GM23248 (cell line): Measurements from ENCODE around the gene TNIP3. TPM values are rescaled to one million over a fixed set of nuclear protein-coding genes. Genes with fewer than 3 reads are reported as not detected.

Source experiments
- DNase-seq: peaks from one replicate; pipeline ENCODE4 v3.0.0-alpha.2; 2015
- H2AFZ ChIP-seq: fragments of 200-600 bp; sonication (generic); 2 replicates; pipeline ENCODE4 v1.6.1; 2016; ENCODE audit warnings: antibody characterized with exemption
- H3F3A ChIP-seq: fragments of 200-600 bp; sonication (generic); 2 replicates; pipeline ENCODE4 v1.6.1; 2016; ENCODE audit warnings: mild to moderate bottlenecking, antibody characterized with exemption, mixed run types; ENCODE audit not compliant: insufficient read depth
- H3K27ac ChIP-seq: fragments of 200-600 bp; sonication (generic); 2 replicates; pipeline ENCODE4 v1.5.1; 2016; ENCODE audit warnings: mild to moderate bottlenecking
- H3K27me3 ChIP-seq: fragments of 200-600 bp; sonication (generic); replicated peaks from 2 replicates; pipeline ENCODE4 v1.6.1; 2016; ENCODE audit warnings: mild to moderate bottlenecking; ENCODE audit not compliant: insufficient read depth
- H3K36me3 ChIP-seq: fragments of 200-600 bp; sonication (generic); 2 replicates; pipeline ENCODE4 v1.6.1; 2016; ENCODE audit warnings: low read depth, mild to moderate bottlenecking
- H3K4me1 ChIP-seq: fragments of 200-600 bp; sonication (generic); 2 replicates; pipeline ENCODE4 v1.6.1; 2016; ENCODE audit warnings: mild to moderate bottlenecking; ENCODE audit not compliant: insufficient read depth
- H3K4me2 ChIP-seq: fragments of 200-600 bp; sonication (generic); one replicate; pipeline ENCODE4 v1.6.1; 2016; ENCODE audit warnings: mild to moderate bottlenecking; ENCODE audit not compliant: unreplicated experiment
- H3K4me3 ChIP-seq: fragments of 200-600 bp; sonication (generic); 2 replicates; pipeline ENCODE4 v1.5.1; 2016; ENCODE audit warnings: mild to moderate bottlenecking
- H3K79me2 ChIP-seq: fragments of 200-600 bp; sonication (generic); 2 replicates; pipeline ENCODE4 v1.6.1; 2016; ENCODE audit warnings: mild to moderate bottlenecking; ENCODE audit not compliant: insufficient read depth
- H3K9ac ChIP-seq: fragments of 200-600 bp; sonication (generic); 2 replicates; pipeline ENCODE4 v1.6.1; 2016; ENCODE audit warnings: mild to moderate bottlenecking
- H3K9me2 ChIP-seq: fragments of 200-600 bp; sonication (generic); 2 replicates; pipeline ENCODE4 v1.6.1; 2016; ENCODE audit warnings: mixed run types, mild to moderate bottlenecking, moderate library complexity; ENCODE audit not compliant: insufficient read depth
- H3K9me3 ChIP-seq: fragments of 200-600 bp; sonication (generic); one replicate; pipeline ENCODE4 v1.6.1; 2017; ENCODE audit warnings: low read depth
- H4K20me1 ChIP-seq: fragments of 200-600 bp; sonication (generic); 2 replicates; pipeline ENCODE4 v1.6.0; 2016; ENCODE audit not compliant: insufficient read depth
- EZH2 ChIP-seq: fragments of 200-600 bp; sonication (generic); IDR thresholded peaks from 2 replicates; pipeline ENCODE4 v1.6.1; 2018; ENCODE audit warnings: antibody characterized with exemption, mild to moderate bottlenecking; ENCODE audit not compliant: insufficient read depth, poor library complexity, severe bottlenecking
- EZH2phosphoT487 ChIP-seq: fragments of 200-600 bp; sonication (generic); IDR thresholded peaks from 2 replicates; pipeline ENCODE4 v1.6.1; 2018; ENCODE audit warnings: antibody characterized with exemption, moderate library complexity, mild to moderate bottlenecking, low read depth; ENCODE audit not compliant: insufficient read depth
- WGBS, 2 experiments: methylation state at CpG; one replicate each; pipeline ENCODE4 v1.1.6; 2015 to 2017; ENCODE audit warnings: low lambda C conversion rate in 2 of 2, low coverage in 1 of 2; ENCODE audit errors: missing lambda C conversion rate in 2 of 2; 5-methylcytosine and 5-hydroxymethylcytosine counted together
- in situ Hi-C: fragments of 300-500 bp; cut with MboI; formaldehyde crosslinking; loops from 2 replicates; pipeline ENCODE4 v1.15.0; 2020
- polyA plus RNA-seq: library from polyadenylated mRNA; unstranded; fragments of >200 nt; fragmentation: Nextera tagmentation; extraction: Ambion mirVana; gene quantifications from 2 replicates; pipeline ENCODE4 v1.2.1, GENCODE V29; 2016
- total RNA-seq: library from RNA; depleted of rRNA; stranded (reverse); fragments of >200 nt; shearing (Covaris generic); gene quantifications from 2 replicates; pipeline ENCODE4 v1.2.3, GENCODE V29; 2014

The TNIP3 gene
- total and polyA plus RNA-seq, 2 experiments from 2014 or later, result 0.76 to 2.2 TPM

DNA sequence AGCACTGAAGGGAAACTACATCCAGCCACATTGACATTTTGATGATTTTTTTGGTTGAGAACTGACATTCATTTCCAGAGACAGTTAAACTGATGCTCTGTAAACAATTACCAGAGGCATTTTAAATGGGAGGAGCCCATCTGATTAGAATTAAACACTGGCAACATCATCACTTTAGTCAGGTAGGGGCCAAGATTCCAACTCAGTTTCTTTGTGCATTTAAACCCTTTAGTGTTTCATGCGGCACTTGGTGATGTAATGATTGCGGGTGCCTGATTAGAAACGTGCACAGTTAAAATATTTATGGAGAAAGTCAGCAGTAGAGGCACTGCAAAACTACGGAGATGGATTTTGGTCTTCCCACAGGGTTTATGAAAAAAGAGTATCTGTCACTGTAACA is 16.1 kb downstream of the TNIP3 start:
- H3F3A ChIP-seq, result peaks cover 21% of the 10 kb centered on the region
- H2AFZ ChIP-seq, result peak overlapping the region; percentile 52
- H3K4me3 ChIP-seq, result peak overlapping the region; percentile 31
- no peaks in the 10 kb centered on the region for H3K9me2 ChIP-seq
- DNase-seq, result peak; percentile 84
- H3K79me2 ChIP-seq, result no peaks in the 10 kb centered on the region
- H3K9ac ChIP-seq, result peak overlapping the region; percentile 35
- peaks cover 51% of the 10 kb centered on the region for H3K4me1 ChIP-seq
- peak overlapping the region; percentile 70 for H3K4me2 ChIP-seq
- no peaks in the 10 kb centered on the region for H3K36me3 ChIP-seq
- H3K9me3 ChIP-seq, result no peaks in the 10 kb centered on the region
- TF ChIP-seq EZH2, result no peak
- TF ChIP-seq EZH2phosphoT487, result no peak
- 0% methylated on average over 4 of the region's 4 CpGs for WGBS, 2 experiments
- peak overlapping the region; percentile 53 for H3K27ac ChIP-seq
- H4K20me1 ChIP-seq, result no peaks in the 10 kb centered on the region
- in situ Hi-C loops, result no loop called here
- H3K27me3 ChIP-seq, result no peaks in the 10 kb centered on the region

DNA sequence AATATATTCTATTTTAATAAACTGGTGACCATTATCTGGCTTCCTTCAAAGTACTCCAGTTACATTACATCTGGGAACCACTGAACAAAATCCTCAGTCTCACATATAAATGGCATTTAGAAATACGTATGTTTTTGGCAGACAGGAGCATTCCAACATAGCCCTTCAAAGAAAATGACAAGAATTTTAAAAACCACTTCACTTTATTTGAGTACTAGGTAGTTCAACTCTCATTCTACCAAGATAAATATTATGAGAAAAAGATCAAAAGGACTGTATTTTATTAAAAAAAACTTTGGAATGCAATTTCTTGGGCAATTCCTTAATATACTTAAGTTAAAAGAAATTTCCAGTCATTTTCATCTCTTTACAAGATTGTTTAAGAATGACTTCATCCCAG is 17.6 kb downstream of the TNIP3 start:
- H4K20me1 ChIP-seq, result no peaks in the 10 kb centered on the region
- TF ChIP-seq EZH2phosphoT487, result no peak
- TF ChIP-seq EZH2, result no peak
- 59 to 69% methylated on average over 1 of the region's 1 CpG for WGBS, 2 experiments
- no peak overlapping the region for H3K27ac ChIP-seq
- in situ Hi-C loops, result no loop called here
- no peaks in the 10 kb centered on the region for H3K27me3 ChIP-seq
- no peak overlapping the region for H3K4me2 ChIP-seq
- peaks cover 25% of the 10 kb centered on the region for H3F3A ChIP-seq
- no peak for DNase-seq
- no peaks in the 10 kb centered on the region for H3K9me2 ChIP-seq
- no peaks in the 10 kb centered on the region for H3K36me3 ChIP-seq
- no peaks in the 10 kb centered on the region for H3K79me2 ChIP-seq
- H3K9ac ChIP-seq, result no peak overlapping the region
- H3K4me3 ChIP-seq, result no peak overlapping the region
- H2AFZ ChIP-seq, result no peak overlapping the region
- peaks cover 46% of the 10 kb centered on the region for H3K4me1 ChIP-seq
- H3K9me3 ChIP-seq, result no peaks in the 10 kb centered on the region

DNA sequence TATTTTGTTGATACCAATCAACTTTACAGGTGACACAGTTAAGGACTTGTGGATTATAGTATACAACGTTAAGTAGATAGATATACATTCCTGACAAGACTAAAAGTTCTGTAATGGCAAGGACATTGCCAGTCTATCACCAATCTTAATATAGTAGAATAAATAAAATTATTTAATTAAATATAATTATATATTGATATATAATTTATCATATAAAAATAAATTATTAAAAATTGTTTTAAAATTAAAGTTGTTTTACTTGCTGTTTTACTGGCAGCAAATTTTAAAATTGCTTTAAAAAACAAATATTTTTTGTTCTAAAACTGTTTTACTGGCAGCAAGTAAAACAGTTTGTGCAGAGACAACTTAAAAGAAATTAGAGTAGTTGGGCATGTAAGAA is 18.7 kb downstream of the TNIP3 start:
- H3K27ac ChIP-seq, result no peak overlapping the region
- DNase-seq, result no peak
- H3F3A ChIP-seq, result peaks cover 35% of the 10 kb centered on the region
- H4K20me1 ChIP-seq, result no peaks in the 10 kb centered on the region
- H2AFZ ChIP-seq, result no peak overlapping the region
- no peaks in the 10 kb centered on the region for H3K9me3 ChIP-seq
- no peak overlapping the region for H3K4me2 ChIP-seq
- in situ Hi-C loops, result no loop called here
- H3K4me3 ChIP-seq, result no peak overlapping the region
- H3K27me3 ChIP-seq, result no peaks in the 10 kb centered on the region
- H3K9me2 ChIP-seq, result no peaks in the 10 kb centered on the region
- 86 to 90% methylated on average over 1 of the region's 1 CpG for WGBS, 2 experiments
- no peaks in the 10 kb centered on the region for H3K36me3 ChIP-seq
- TF ChIP-seq EZH2 (no peak), EZH2phosphoT487 (no peak)
- no peaks in the 10 kb centered on the region for H3K79me2 ChIP-seq
- H3K4me1 ChIP-seq, result peaks cover 50% of the 10 kb centered on the region
- no peak overlapping the region for H3K9ac ChIP-seq

DNA sequence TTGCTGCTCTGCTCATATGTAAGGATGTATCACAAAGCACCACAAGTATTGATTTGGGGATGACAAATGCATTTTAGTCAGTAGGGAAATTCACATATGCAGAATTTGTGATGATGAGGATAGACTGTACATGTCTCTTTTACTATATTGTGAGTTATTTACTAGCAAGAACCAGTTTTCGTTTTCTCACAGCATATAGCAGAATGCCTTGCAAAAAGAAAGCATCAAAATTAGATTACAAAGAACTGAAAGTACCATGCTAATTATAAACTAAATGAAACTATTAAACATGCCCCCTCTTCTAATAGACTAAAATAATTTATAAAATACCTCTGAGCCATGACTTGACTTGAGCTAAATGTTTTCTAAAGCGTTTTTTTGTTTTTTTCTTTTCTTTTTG is 20.1 kb downstream of the TNIP3 start:
- Histone ChIP-seq H3K36me3 (no peaks in the 10 kb centered on the region), H3K27ac (no peak overlapping the region), H3K27me3 (no peaks in the 10 kb centered on the region), H3K9ac (no peak overlapping the region), H3K9me2 (no peaks in the 10 kb centered on the region), H3K79me2 (no peaks in the 10 kb centered on the region), H3K4me2 (no peak overlapping the region), H3K4me3 (no peak overlapping the region), H3F3A (peaks cover 49% of the 10 kb centered on the region), H3K4me1 (peaks cover 64% of the 10 kb centered on the region), H3K9me3 (no peaks in the 10 kb centered on the region), H2AFZ (no peak overlapping the region), H4K20me1 (no peaks in the 10 kb centered on the region)
- no peak for DNase-seq
- TF ChIP-seq EZH2phosphoT487 (no peak), EZH2 (no peak)
- in situ Hi-C loops, result no loop called here
- 94 to 97% methylated on average over 2 of the region's 2 CpGs for WGBS, 2 experiments

DNA sequence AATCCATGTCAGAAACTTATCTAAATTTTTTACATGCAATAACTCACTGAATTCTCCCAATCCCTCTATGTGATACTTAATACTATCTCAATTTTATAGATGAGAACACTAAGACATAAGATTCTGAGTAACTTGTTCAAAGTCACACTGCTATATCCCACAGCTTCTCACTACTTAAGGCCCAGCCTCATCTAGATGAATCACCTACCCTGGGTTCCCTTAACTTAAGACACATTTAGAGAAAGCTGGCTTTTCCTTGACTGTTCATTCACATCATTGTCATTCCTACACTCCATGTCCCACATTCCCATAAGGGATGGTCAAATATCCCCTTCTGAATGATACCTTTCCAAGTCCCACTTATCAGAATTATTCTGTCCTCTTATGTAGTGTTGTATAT is 21.0 kb downstream of the TNIP3 start:
- no peak for TF ChIP-seq EZH2
- Histone ChIP-seq H3F3A (peaks cover 51% of the 10 kb centered on the region), H3K36me3 (no peaks in the 10 kb centered on the region), H3K9ac (no peak overlapping the region), H3K9me2 (no peaks in the 10 kb centered on the region), H2AFZ (no peak overlapping the region), H3K79me2 (no peaks in the 10 kb centered on the region), H3K4me1 (peaks cover 64% of the 10 kb centered on the region), H3K27me3 (no peaks in the 10 kb centered on the region), H3K4me3 (no peak overlapping the region), H3K4me2 (no peak overlapping the region), H3K9me3 (no peaks in the 10 kb centered on the region), H3K27ac (no peak overlapping the region), H4K20me1 (no peaks in the 10 kb centered on the region)
- in situ Hi-C loops, result no loop called here
- peak; percentile 63 for DNase-seq
